IMR-90 (cell line): ENCODE data around the gene AP3B1. TPM values are rescaled to one million over a fixed set of nuclear protein-coding genes. Genes with fewer than 3 reads are reported as not detected.

ENCODE experiments used
- ATAC-seq: fragments of 200-7000 bp; cut with Tn5 transposase; 2 replicates; pipeline ENCODE4 v1.9.1; 2020; ENCODE audit warnings: low read depth, mild to moderate bottlenecking, moderate library complexity
- BruUV-seq: library from RNA; stranded (reverse); fragments of 400-500 nt; replicated peaks from 2 replicates; lab custom pipeline; 2021; lab: Mats Ljungman, UMichigan
- CTCF ChIA-PET: fragments of 300-600 bp; formaldehyde crosslinking; extraction: SDS; loops from one replicate; lab custom pipeline; 2021; ENCODE audit warnings: antibody characterized with exemption; lab: Yijun Ruan, JAX
- POLR2A ChIA-PET: fragments of 300-600 bp; sonication (Branson Sonifier 250); formaldehyde crosslinking; loops from one replicate; lab custom pipeline; 2022; ENCODE audit warnings: antibody characterized with exemption; ENCODE audit not compliant: unreplicated experiment; lab: Charles Lee
- DNase-seq: peaks from one replicate; pipeline ENCODE4 v3.0.0; 2013
- H2AFZ ChIP-seq: replicated peaks from 2 replicates; pipeline ENCODE3; 2013; ENCODE audit warnings: low read length, mild to moderate bottlenecking; ENCODE audit not compliant: poor library complexity
- H2AK5ac ChIP-seq: 2 replicates; pipeline ENCODE4 v1.6.1; 2013; ENCODE audit warnings: low read depth, low read length, inconsistent platforms
- H2AK9ac ChIP-seq: replicated peaks from 2 replicates; pipeline ENCODE3; 2013; ENCODE audit warnings: mild to moderate bottlenecking, low read depth, low read length, moderate library complexity; ENCODE audit not compliant: poor library complexity
- H2BK120ac ChIP-seq: 2 replicates; pipeline ENCODE4 v1.6.1; 2013; ENCODE audit warnings: low read depth, low read length, inconsistent platforms
- H2BK15ac ChIP-seq: 3 replicates; pipeline ENCODE4 v1.6.1; 2013; ENCODE audit warnings: low read depth, low read length, inconsistent platforms
- H2BK20ac ChIP-seq: 2 replicates; pipeline ENCODE4 v1.6.1; 2013; ENCODE audit warnings: low read depth, mild to moderate bottlenecking, inconsistent platforms, low read length, moderate library complexity
- H2BK5ac ChIP-seq: 2 replicates; pipeline ENCODE4 v1.6.1; 2013; ENCODE audit warnings: mild to moderate bottlenecking, low read depth, low read length, inconsistent platforms; ENCODE audit not compliant: poor library complexity, severe bottlenecking
- H3K14ac ChIP-seq: replicated peaks from 2 replicates; pipeline ENCODE4 v1.6.1; 2013; ENCODE audit warnings: low read depth, low read length, inconsistent platforms
- H3K18ac ChIP-seq: 2 replicates; pipeline ENCODE4 v1.6.1; 2013; ENCODE audit warnings: low read depth, low read length, control low read depth
- H3K23ac ChIP-seq: 2 replicates; pipeline ENCODE4 v1.6.1; 2013; ENCODE audit warnings: low read depth, low read length, inconsistent platforms
- H3K27ac ChIP-seq: 2 replicates; pipeline ENCODE4 v1.5.1; 2013; ENCODE audit warnings: mild to moderate bottlenecking, control low read depth, low read length; ENCODE audit not compliant: insufficient read depth
- H3K27me3 ChIP-seq: 2 replicates; pipeline ENCODE4 v1.6.1; 2013; ENCODE audit warnings: low read length; ENCODE audit not compliant: control insufficient read depth, insufficient read depth
- H3K36me3 ChIP-seq: 2 replicates; pipeline ENCODE4 v1.6.1; 2013; ENCODE audit warnings: low read length, mixed read lengths; ENCODE audit not compliant: control insufficient read depth, insufficient read depth
- H3K4ac ChIP-seq: 2 replicates; pipeline ENCODE4 v1.6.1; 2013; ENCODE audit warnings: low read depth, low read length, inconsistent platforms
- H3K4me1 ChIP-seq: 2 replicates; pipeline ENCODE4 v1.6.1; 2013; ENCODE audit warnings: low read length, mixed read lengths; ENCODE audit not compliant: control insufficient read depth, insufficient read depth
- H3K4me2 ChIP-seq: 2 replicates; pipeline ENCODE4 v1.6.1; 2013; ENCODE audit warnings: low read depth, mild to moderate bottlenecking, control low read depth, low read length, moderate library complexity
- H3K4me3 ChIP-seq: 2 replicates; pipeline ENCODE4 v1.5.1; 2013; ENCODE audit warnings: low read depth, mild to moderate bottlenecking, control low read depth, low read length, moderate library complexity; ENCODE audit not compliant: insufficient read depth
- H3K56ac ChIP-seq: 2 replicates; pipeline ENCODE4 v1.6.1; 2013; ENCODE audit warnings: low read length, inconsistent platforms; ENCODE audit not compliant: insufficient read depth; ENCODE audit errors: extremely low read depth
- H3K79me1 ChIP-seq, 2 experiments: 2 replicates each; pipeline ENCODE4 v1.6.1; 2013; ENCODE audit warnings: low read length in 2 of 2, inconsistent platforms in 1 of 2, low read depth in 1 of 2
- H3K9ac ChIP-seq: 2 replicates; pipeline ENCODE4 v1.6.1; 2013; ENCODE audit warnings: low read depth, low read length, control low read depth
- H3K9me1 ChIP-seq: 2 replicates; pipeline ENCODE4 v1.6.1; 2013; ENCODE audit warnings: low read length, inconsistent platforms; ENCODE audit not compliant: insufficient read depth
- H3K9me3 ChIP-seq: 2 replicates; pipeline ENCODE4 v1.6.1; 2013; ENCODE audit warnings: low read length; ENCODE audit not compliant: control insufficient read depth, insufficient read depth
- H4K20me1 ChIP-seq: 2 replicates; pipeline ENCODE4 v1.6.1; 2013; ENCODE audit warnings: low read length, inconsistent platforms; ENCODE audit not compliant: insufficient read depth
- H4K5ac ChIP-seq: 2 replicates; pipeline ENCODE4 v1.6.1; 2013; ENCODE audit warnings: mild to moderate bottlenecking, low read depth, low read length, control low read depth
- H4K8ac ChIP-seq, 2 experiments: 2 replicates each; pipeline ENCODE4 v1.6.1; 2013; ENCODE audit warnings: low read depth in 2 of 2, low read length in 2 of 2, control low read depth in 1 of 2, inconsistent platforms in 1 of 2
- H4K91ac ChIP-seq: 2 replicates; pipeline ENCODE4 v1.6.1; 2013; ENCODE audit warnings: low read depth, low read length, inconsistent platforms; ENCODE audit not compliant: insufficient read depth
- BHLHE40 ChIP-seq: fragments of 150-350 bp; IDR thresholded peaks from 2 replicates; pipeline ENCODE4 v1.6.1; 2016; ENCODE audit warnings: mild to moderate bottlenecking, low read depth, low read length
- CEBPB ChIP-seq: IDR thresholded peaks from 2 replicates; pipeline ENCODE4 v1.6.1; 2012; ENCODE audit warnings: low read depth, low read length, improper control_type of control experiment
- CHD1 ChIP-seq: IDR thresholded peaks from 2 replicates; pipeline ENCODE4 v1.6.1; 2012; ENCODE audit warnings: low read depth, low read length, improper control_type of control experiment
- CTCF ChIP-seq: conservative IDR thresholded peaks from 2 replicates; pipeline ENCODE4 v1.5.1; 2012; ENCODE audit warnings: mild to moderate bottlenecking, low read depth, low read length, improper control_type of control experiment
- FOS ChIP-seq: fragments of 150-350 bp; IDR thresholded peaks from 2 replicates; pipeline ENCODE4 v1.6.1; 2016; ENCODE audit warnings: low read depth, low read length
- MAFK ChIP-seq: IDR thresholded peaks from 2 replicates; pipeline ENCODE4 v1.6.1; 2012; ENCODE audit warnings: low read depth, low read length, improper control_type of control experiment
- MAZ ChIP-seq: IDR thresholded peaks from 2 replicates; pipeline ENCODE4 v1.6.1; 2012; ENCODE audit warnings: low read depth, mild to moderate bottlenecking, low read length, improper control_type of control experiment, moderate library complexity, borderline replicate concordance
- MXI1 ChIP-seq: IDR thresholded peaks from 2 replicates; pipeline ENCODE4 v1.6.1; 2012; ENCODE audit warnings: low read depth, mild to moderate bottlenecking, low read length, moderate library complexity, borderline replicate concordance
- NFE2L2 ChIP-seq: fragments of 150-350 bp; IDR thresholded peaks from 2 replicates; pipeline ENCODE4 v1.6.1; 2016; ENCODE audit warnings: low read depth, mild to moderate bottlenecking, low read length
- POLR2A ChIP-seq: IDR thresholded peaks from 2 replicates; pipeline ENCODE4 v1.6.1; 2012; ENCODE audit warnings: mild to moderate bottlenecking, low read depth, low read length
- RAD21 ChIP-seq: IDR thresholded peaks from 2 replicates; pipeline ENCODE4 v1.6.1; 2012; ENCODE audit warnings: low read length, improper control_type of control experiment
- RCOR1 ChIP-seq: IDR thresholded peaks from 2 replicates; pipeline ENCODE4 v1.6.1; 2012; ENCODE audit warnings: mild to moderate bottlenecking, low read length, improper control_type of control experiment; ENCODE audit not compliant: insufficient replicate concordance
- RFX5 ChIP-seq: IDR thresholded peaks from 2 replicates; pipeline ENCODE4 v1.8.0; 2012; ENCODE audit warnings: low read depth, mild to moderate bottlenecking, low read length, moderate library complexity
- SMC3 ChIP-seq: fragments of 150-350 bp; IDR thresholded peaks from 2 replicates; pipeline ENCODE4 v1.6.1; 2016; ENCODE audit warnings: low read depth, mild to moderate bottlenecking, antibody characterized with exemption, low read length, moderate library complexity
- WGBS, 2 experiments: methylation state at CpG; one replicate each; pipeline versions ENCODE4 v1.1.5 to v1.1.7; 2013; ENCODE audit warnings: missing lambda C conversion rate in 2 of 2; ENCODE audit not compliant: insufficient read length in 1 of 2; ENCODE audit errors: extremely low coverage in 2 of 2; 5-methylcytosine and 5-hydroxymethylcytosine counted together
- dilution Hi-C: fragments of 300-500 bp; cut with HindIII; formaldehyde crosslinking; loops from one replicate; pipeline ENCODE4 v1.14.3; 2018; ENCODE audit warnings: low sequenced_read_pairs; ENCODE audit not compliant: unreplicated experiment
- in situ Hi-C: fragments of 300-500 bp; cut with MboI; formaldehyde crosslinking; loops from 3 replicates; pipeline ENCODE4 v1.14.3; 2019; ENCODE audit warnings: low sequenced_read_pairs, inconsistent platforms, mixed read lengths
- intact Hi-C: fragments of 100-400 bp; cut with micrococcal nuclease; formaldehyde crosslinking; loops from 2 replicates; pipeline ENCODE4 v1.10.0; 2022
- polyA plus RNA-seq, 3 experiments: library from polyadenylated mRNA; depleted of rRNA; stranded (reverse); fragments of >200 nt; gene quantifications; 2 replicates each; pipeline ENCODE4 v1.2.3, GENCODE V29; 2012; ENCODE audit warnings: low replicate concordance in 1 of 3
- total RNA-seq: library from RNA; depleted of rRNA; stranded (reverse); fragments of >200 nt; gene quantifications from 2 replicates; pipeline ENCODE4 v1.2.3, GENCODE V29; 2012
- TF ChIP-seq, protein P1 (sequence below): fragments of 150-350 bp; IDR thresholded peaks from 2 replicates; pipeline ENCODE4 v1.6.1; 2017; ENCODE audit warnings: mild to moderate bottlenecking, antibody characterized with exemption, low read length, low read depth

The AP3B1 gene
- total and polyA plus RNA-seq, 2 of the 4 experiments (the other 2 are of a cell fraction): 33.1 to 59.0 TPM

DNA sequence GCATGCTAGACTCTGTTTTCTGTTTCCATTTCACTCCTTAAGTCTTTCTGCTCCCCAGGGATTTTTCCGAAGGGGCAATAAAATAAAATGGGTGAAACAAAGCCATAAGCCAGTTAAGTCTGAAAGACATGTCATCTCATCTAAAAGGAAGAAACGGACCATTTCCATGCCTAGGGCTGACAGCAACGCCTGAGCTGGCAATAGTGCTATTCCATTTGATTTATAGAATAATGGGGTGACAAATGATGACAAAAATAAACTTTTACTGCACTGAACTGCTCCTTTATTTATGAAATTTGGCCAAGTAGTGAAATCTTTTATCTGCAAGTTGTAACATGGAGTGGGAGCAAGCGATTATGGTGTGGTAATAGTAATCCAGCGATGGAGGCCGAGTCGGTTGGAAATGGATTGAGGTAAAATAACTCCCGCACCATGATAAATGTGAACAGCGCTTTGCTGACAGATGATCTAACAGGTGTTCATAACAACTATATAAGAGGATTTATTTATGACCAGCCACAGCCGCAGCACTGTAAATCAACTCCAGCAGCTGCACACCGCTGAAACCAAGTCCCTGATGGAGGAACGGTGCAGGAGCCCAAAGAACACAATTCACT is 298.6 kb downstream of the AP3B1 start:
- dilution Hi-C loops: no loop called here
- no peak overlapping the region for H2BK5ac ChIP-seq

More for the DNA sequence above, 298.6 kb downstream of the AP3B1 start:
- Histone ChIP-seq H2AK9ac (no peak overlapping the region), H3K79me1 (no peaks in the 10 kb centered on the region; a peak in 1 of 4 replicates), H2BK15ac (no peak overlapping the region), H3K56ac (no peak overlapping the region), H4K8ac (no peak overlapping the region), H2AK5ac (no peak overlapping the region), H3K14ac (no peak overlapping the region), H3K4ac (no peak overlapping the region), H2AFZ (no peak overlapping the region), H4K20me1 (no peaks in the 10 kb centered on the region), H3K4me1 (no peaks in the 10 kb centered on the region; the same call in 1 of the 2 replicates), H3K18ac (no peak overlapping the region), H3K36me3 (peaks cover 3% of the 10 kb centered on the region; the same call in 1 of the 2 replicates), H3K4me2 (no peak overlapping the region), H3K9me1 (no peaks in the 10 kb centered on the region; the same call in 1 of the 2 replicates), H3K27ac (no peak overlapping the region), H4K5ac (no peak overlapping the region), H4K91ac (no peak overlapping the region), H3K9ac (no peak overlapping the region), H3K27me3 (no peaks in the 10 kb centered on the region), H3K4me3 (no peak overlapping the region), H3K23ac (no peak overlapping the region), H3K9me3 (no peaks in the 10 kb centered on the region), H2BK120ac (no peak overlapping the region), H2BK20ac (no peak overlapping the region)
- in situ Hi-C loops: no loop called here
- BruUV-seq: no TSS peak
- ATAC-seq (no peak), DNase-seq (no peak)
- ChIA-PET CTCF (no interaction called here), POLR2A (no interaction called here)
- TF ChIP-seq, protein P1, sequence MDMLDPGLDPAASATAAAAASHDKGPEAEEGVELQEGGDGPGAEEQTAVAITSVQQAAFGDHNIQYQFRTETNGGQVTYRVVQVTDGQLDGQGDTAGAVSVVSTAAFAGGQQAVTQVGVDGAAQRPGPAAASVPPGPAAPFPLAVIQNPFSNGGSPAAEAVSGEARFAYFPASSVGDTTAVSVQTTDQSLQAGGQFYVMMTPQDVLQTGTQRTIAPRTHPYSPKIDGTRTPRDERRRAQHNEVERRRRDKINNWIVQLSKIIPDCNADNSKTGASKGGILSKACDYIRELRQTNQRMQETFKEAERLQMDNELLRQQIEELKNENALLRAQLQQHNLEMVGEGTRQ: no peak
- TF ChIP-seq FOS (no peak), RCOR1 (no peak), SMC3 (no peak), MAFK (no peak), RFX5 (no peak), CTCF (no peak), POLR2A (no peak), CEBPB (no peak), MXI1 (no peak), CHD1 (no peak), RAD21 (no peak), BHLHE40 (no peak), NFE2L2 (no peak), MAZ (no peak)
- intact Hi-C loops: no loop called here
- WGBS, 2 experiments: 100% methylated on average over 1 of the region's 12 CpGs; no CpG with 5 or more reads in 1 of the 2 experiments
